ENCODE measurements around the gene PTPRT. TPM values are rescaled to one million over a fixed set of nuclear protein-coding genes. Genes with fewer than 3 reads are reported as not detected.

The PTPRT gene
- total RNA-seq, 1 experiment from 2014 or later: not detected

GRCh38 chr20:42836339-42836738 is 353.4 kb downstream of the PTPRT start (continued):
- TF ChIP-seq SP1 (IDR thresholded peaks at IDR 0.05; ENCODE audit: low read depth): no peak
- TF ChIP-seq REST (IDR thresholded peaks at IDR 0.05; ENCODE audit: low read depth): no peak
- TF ChIP-seq TCF7L2 (IDR thresholded peaks at IDR 0.05; ENCODE audit: borderline replicate concordance, extremely low read depth, insufficient read depth, insufficient read length): no peak

DNA sequence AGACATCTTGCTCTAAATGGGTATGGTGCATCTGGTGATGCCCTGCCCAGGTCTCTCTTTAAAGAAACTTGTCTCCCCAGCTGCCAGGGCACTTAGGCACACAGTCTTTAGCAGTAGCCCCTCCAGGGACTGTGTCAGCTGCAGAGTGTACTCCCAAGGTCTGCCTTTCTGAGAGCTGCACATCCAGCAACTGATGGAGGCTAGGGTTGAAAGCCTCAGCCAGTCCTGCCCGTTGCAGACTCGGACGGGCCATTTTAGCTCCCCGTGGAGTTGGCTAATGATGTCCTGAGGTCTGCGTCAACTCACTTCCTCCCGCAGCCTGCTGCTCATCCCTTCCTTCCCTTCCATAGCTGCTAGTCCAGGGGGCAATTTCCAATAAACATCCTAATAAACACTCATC is 381.8 kb downstream of the PTPRT start:
- Histone ChIP-seq H3K9me3 (ENCODE audit: control insufficient read depth in 1 of 2, insufficient read depth in 1 of 2, low read depth in 1 of 2, low read length in 2 of 2) (peaks cover 6 to 26% of the 10 kb centered on the region in 2 experiments; a peak in 2 of 4 replicates), H3K36me3 (ENCODE audit: control insufficient read depth in 1 of 2, insufficient read depth in 2 of 2, low read length in 2 of 2) (no peaks in the 10 kb centered on the region), H3K4me2 (ENCODE audit: low read length) (no peak overlapping the region), H3K27me3 (ENCODE audit: insufficient read depth, low read length) (no peaks in the 10 kb centered on the region), H3K4me3 (replicated peaks in 1 of 2; ENCODE audit: low read depth in 1 of 2, low read length in 2 of 2) (no peak overlapping the region), H4K20me1 (ENCODE audit: insufficient read depth) (no peaks in the 10 kb centered on the region), H3K27ac (ENCODE audit: low read depth, low read length) (no peak overlapping the region), H3K9ac (ENCODE audit: low read length) (no peak overlapping the region), H3K79me2 (ENCODE audit: insufficient read depth, low read length) (no peaks in the 10 kb centered on the region), H3K4me1 (ENCODE audit: control insufficient read depth in 1 of 2, insufficient read depth in 2 of 2, low read length in 2 of 2) (no peaks in the 10 kb centered on the region), H3K9me2 (ENCODE audit: insufficient read depth) (no peaks in the 10 kb centered on the region), H2AFZ (ENCODE audit: low read depth, low read length, poor library complexity, severe bottlenecking) (no peak overlapping the region)
- ATAC-seq (no peak), DNase-seq (ENCODE audit: low read depth, low spot score) (no peak)
- POLR2A ChIA-PET: no interaction called here
- CTCF ChIA-PET: no interaction called here
- no TSS peak for BruUV-seq (replicated peaks)
- RAD21 ChIA-PET (ENCODE audit: low non-redundant PET in 1 of 2, low total read pairs in 2 of 2, uncharacterized antibody in 2 of 2, unreplicated experiment in 2 of 2): no interaction called here
- TF ChIP-seq RAD21 (IDR thresholded peaks at IDR 0.05; ENCODE audit: low read depth): no peak
- no peak for TF ChIP-seq SIN3A (IDR thresholded peaks at IDR 0.05; ENCODE audit: low read depth)
- no peak for TF ChIP-seq ATF3 (IDR thresholded peaks at IDR 0.05)
- TF ChIP-seq ZNF274 (IDR thresholded peaks at IDR 0.05; ENCODE audit: low read depth, low read length): no peak
- TF ChIP-seq EGR1 (IDR thresholded peaks at IDR 0.05; ENCODE audit: low read depth): no peak
- intact Hi-C loops (cut with micrococcal nuclease): no loop called here

Measured in HCT116 (cell line).